Erythroblast (primary cell): ENCODE measurements around the gene SDHB.

Experiments
- GATA1 ChIP-seq: IDR thresholded peaks from 2 replicates; pipeline ENCODE4 v1.6.1; 2011; ENCODE audit warnings: low read depth, mild to moderate bottlenecking, control low read depth, low read length, moderate library complexity
- POLR2A ChIP-seq: IDR thresholded peaks from 2 replicates; pipeline ENCODE4 v1.6.1; 2011; ENCODE audit warnings: mild to moderate bottlenecking, low read length

- TF ChIP-seq POLR2A (no peak), GATA1 (no peak)
These were observed 75.7 kb downstream of the SDHB start for GRCh38 chr1:16978139-16978538.
